HCT116 (cell line): ENCODE results near the gene HMCN2.

Source experiments
- EZH2 ChIP-seq: fragments of 200-600 bp; sonication (generic); IDR thresholded peaks from 2 replicates; pipeline ENCODE4 v1.6.1; 2017; ENCODE audit warnings: antibody characterized with exemption, mixed run types
- EZH2phosphoT487 ChIP-seq: fragments of 200-600 bp; IDR thresholded peaks from 2 replicates; pipeline ENCODE4 v1.6.1; 2018; ENCODE audit warnings: antibody characterized with exemption, borderline replicate concordance
- POLR2A ChIP-seq: IDR thresholded peaks from 2 replicates; pipeline ENCODE4 v1.7.0; 2011; ENCODE audit warnings: borderline replicate concordance; ENCODE audit not compliant: insufficient read depth, insufficient read length; ENCODE audit errors: extremely low read depth
- POLR2AphosphoS5 ChIP-seq: IDR thresholded peaks from 2 replicates; pipeline ENCODE4 v1.6.1; 2011; ENCODE audit warnings: mild to moderate bottlenecking, low read depth, low read length, moderate library complexity
- YY1 ChIP-seq: IDR thresholded peaks from 2 replicates; pipeline ENCODE4 v1.6.1; 2011; ENCODE audit warnings: low read length, low read depth, moderate library complexity, mild to moderate bottlenecking; ENCODE audit not compliant: insufficient replicate concordance; ENCODE audit errors: extremely low read depth
- TF ChIP-seq, protein P1 (sequence below): IDR thresholded peaks from 2 replicates; pipeline ENCODE4 v1.6.1; 2012
- TF ChIP-seq, protein P2 (sequence below), 3 experiments: fragments of 200-600 bp in 1 of 3; sonication (generic) in 1 of 3; IDR thresholded peaks in 2 of 3; conservative IDR thresholded peaks in 1 of 3; 2 replicates each; pipeline ENCODE4 v1.5.1; 2012 to 2017; ENCODE audit warnings: low read depth in 2 of 3, low read length in 2 of 3, antibody characterized with exemption in 1 of 3, borderline replicate concordance in 1 of 3, control low read depth in 1 of 3, mild to moderate bottlenecking in 1 of 3, mixed read lengths in 1 of 3, mixed run types in 1 of 3, moderate library complexity in 1 of 3; ENCODE audit not compliant: insufficient read depth in 1 of 3
- TF ChIP-seq, protein P3 (sequence below): IDR thresholded peaks from 2 replicates; pipeline ENCODE4 v1.6.1; 2012; ENCODE audit warnings: low read depth

DNA sequence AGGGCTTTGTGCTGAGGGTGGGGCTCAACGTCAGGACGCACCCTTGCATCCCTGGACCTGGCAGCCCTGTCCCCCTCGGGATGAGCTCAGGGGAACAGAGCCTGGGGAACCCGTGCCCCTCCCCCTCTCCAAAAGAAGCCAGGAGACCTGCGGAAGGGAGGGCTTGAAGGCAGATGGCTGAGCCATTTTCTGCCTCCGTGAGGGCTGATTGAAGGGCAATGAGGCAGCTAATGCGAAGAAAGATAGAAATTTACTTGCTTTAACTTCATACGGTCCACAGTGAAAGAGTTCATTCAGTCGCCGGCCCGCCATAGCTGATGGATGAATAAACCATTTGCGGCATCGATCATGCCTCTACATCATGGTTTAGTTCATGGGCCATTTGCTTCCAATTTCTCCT, 208.0 kb downstream of the HMCN2 start:
- TF ChIP-seq, protein P1, sequence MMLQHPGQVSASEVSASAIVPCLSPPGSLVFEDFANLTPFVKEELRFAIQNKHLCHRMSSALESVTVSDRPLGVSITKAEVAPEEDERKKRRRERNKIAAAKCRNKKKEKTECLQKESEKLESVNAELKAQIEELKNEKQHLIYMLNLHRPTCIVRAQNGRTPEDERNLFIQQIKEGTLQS = no peak
- TF ChIP-seq POLR2A (no peak), POLR2AphosphoS5 (no peak), EZH2 (no peak), EZH2phosphoT487 (no peak), YY1 (no peak)
- TF ChIP-seq, protein P2, sequence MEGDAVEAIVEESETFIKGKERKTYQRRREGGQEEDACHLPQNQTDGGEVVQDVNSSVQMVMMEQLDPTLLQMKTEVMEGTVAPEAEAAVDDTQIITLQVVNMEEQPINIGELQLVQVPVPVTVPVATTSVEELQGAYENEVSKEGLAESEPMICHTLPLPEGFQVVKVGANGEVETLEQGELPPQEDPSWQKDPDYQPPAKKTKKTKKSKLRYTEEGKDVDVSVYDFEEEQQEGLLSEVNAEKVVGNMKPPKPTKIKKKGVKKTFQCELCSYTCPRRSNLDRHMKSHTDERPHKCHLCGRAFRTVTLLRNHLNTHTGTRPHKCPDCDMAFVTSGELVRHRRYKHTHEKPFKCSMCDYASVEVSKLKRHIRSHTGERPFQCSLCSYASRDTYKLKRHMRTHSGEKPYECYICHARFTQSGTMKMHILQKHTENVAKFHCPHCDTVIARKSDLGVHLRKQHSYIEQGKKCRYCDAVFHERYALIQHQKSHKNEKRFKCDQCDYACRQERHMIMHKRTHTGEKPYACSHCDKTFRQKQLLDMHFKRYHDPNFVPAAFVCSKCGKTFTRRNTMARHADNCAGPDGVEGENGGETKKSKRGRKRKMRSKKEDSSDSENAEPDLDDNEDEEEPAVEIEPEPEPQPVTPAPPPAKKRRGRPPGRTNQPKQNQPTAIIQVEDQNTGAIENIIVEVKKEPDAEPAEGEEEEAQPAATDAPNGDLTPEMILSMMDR (IDR thresholded peaks at IDR 0.05 in 2 of 3, conservative IDR thresholded peaks at IDR 0.05 in 1 of 3; ENCODE audit: borderline replicate concordance in 1 of 3, insufficient read depth in 1 of 3, low read depth in 2 of 3, low read length in 2 of 3) = no peak
- TF ChIP-seq, protein P3, sequence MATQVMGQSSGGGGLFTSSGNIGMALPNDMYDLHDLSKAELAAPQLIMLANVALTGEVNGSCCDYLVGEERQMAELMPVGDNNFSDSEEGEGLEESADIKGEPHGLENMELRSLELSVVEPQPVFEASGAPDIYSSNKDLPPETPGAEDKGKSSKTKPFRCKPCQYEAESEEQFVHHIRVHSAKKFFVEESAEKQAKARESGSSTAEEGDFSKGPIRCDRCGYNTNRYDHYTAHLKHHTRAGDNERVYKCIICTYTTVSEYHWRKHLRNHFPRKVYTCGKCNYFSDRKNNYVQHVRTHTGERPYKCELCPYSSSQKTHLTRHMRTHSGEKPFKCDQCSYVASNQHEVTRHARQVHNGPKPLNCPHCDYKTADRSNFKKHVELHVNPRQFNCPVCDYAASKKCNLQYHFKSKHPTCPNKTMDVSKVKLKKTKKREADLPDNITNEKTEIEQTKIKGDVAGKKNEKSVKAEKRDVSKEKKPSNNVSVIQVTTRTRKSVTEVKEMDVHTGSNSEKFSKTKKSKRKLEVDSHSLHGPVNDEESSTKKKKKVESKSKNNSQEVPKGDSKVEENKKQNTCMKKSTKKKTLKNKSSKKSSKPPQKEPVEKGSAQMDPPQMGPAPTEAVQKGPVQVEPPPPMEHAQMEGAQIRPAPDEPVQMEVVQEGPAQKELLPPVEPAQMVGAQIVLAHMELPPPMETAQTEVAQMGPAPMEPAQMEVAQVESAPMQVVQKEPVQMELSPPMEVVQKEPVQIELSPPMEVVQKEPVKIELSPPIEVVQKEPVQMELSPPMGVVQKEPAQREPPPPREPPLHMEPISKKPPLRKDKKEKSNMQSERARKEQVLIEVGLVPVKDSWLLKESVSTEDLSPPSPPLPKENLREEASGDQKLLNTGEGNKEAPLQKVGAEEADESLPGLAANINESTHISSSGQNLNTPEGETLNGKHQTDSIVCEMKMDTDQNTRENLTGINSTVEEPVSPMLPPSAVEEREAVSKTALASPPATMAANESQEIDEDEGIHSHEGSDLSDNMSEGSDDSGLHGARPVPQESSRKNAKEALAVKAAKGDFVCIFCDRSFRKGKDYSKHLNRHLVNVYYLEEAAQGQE = no peak
